ENCODE measurements around the gene SRPRB.

Gene SRPRB

DNA sequence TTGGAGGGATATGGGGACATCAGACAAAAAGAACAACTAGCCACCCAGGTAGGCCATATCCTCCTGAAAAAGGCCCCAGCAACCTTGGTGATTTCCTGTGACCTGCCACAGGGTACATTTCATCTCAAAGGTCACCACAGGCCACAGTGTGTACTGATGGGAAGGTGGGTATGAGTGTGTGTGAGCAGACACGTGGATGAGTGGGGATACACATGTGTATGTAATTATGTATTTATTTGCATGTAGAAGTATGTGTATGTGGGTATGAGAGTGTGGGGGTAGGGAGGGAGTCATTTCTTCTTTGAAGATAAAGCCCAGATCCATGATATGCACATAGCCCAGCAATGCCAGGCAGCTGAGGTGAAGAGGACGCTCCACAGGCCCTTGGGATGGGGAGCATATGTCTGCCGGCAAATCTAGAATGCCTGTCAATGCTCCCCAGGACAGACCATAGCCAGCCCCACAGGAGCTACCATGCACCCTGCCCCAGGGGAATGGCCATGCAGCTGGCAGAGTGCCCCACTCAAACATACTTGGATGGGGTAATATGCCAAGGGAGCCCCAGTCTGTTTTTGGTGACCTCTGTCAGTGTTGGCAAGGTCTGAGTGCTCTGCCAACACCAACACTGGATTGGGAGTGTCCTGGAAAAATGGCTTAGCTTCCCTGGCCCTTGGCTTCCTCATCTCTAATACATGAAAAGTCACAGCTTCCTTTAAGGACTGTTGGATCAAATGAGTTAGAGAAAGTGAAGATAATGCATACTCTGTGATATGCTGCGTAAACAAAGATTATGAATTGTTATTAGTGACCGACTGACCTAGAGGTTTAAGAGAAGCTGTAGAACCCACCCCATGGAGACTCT lies 47.7 kb downstream of the SRPRB start:
- TF ChIP-seq, protein P1, sequence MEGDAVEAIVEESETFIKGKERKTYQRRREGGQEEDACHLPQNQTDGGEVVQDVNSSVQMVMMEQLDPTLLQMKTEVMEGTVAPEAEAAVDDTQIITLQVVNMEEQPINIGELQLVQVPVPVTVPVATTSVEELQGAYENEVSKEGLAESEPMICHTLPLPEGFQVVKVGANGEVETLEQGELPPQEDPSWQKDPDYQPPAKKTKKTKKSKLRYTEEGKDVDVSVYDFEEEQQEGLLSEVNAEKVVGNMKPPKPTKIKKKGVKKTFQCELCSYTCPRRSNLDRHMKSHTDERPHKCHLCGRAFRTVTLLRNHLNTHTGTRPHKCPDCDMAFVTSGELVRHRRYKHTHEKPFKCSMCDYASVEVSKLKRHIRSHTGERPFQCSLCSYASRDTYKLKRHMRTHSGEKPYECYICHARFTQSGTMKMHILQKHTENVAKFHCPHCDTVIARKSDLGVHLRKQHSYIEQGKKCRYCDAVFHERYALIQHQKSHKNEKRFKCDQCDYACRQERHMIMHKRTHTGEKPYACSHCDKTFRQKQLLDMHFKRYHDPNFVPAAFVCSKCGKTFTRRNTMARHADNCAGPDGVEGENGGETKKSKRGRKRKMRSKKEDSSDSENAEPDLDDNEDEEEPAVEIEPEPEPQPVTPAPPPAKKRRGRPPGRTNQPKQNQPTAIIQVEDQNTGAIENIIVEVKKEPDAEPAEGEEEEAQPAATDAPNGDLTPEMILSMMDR (IDR thresholded peaks at IDR 0.05; ENCODE audit: borderline replicate concordance, insufficient read depth, low read depth, low read length) = no peak
- no peak overlapping the region for H3K4me3 ChIP-seq (ENCODE audit: low read depth, low read length)

DNA sequence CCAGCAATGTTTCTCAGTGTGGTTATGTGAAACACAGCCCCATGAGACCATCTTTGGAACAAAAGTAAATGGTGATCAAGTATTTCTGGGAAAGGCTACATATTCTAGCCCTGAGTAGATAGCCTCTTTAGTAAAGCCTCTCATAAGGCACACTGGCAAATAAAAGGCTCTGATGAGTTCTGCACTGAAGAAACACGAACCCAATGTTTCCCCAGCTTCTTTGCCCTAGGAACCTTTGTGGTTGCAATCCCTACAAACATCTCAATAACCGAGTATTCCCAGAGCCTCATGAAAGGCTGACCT lies 48.3 kb downstream of the SRPRB start:
- no peak overlapping the region for H3K4me3 ChIP-seq (ENCODE audit: low read depth, low read length)
- TF ChIP-seq, protein P1 (IDR thresholded peaks at IDR 0.05; ENCODE audit: borderline replicate concordance, insufficient read depth, low read depth, low read length) = no peak

DNA sequence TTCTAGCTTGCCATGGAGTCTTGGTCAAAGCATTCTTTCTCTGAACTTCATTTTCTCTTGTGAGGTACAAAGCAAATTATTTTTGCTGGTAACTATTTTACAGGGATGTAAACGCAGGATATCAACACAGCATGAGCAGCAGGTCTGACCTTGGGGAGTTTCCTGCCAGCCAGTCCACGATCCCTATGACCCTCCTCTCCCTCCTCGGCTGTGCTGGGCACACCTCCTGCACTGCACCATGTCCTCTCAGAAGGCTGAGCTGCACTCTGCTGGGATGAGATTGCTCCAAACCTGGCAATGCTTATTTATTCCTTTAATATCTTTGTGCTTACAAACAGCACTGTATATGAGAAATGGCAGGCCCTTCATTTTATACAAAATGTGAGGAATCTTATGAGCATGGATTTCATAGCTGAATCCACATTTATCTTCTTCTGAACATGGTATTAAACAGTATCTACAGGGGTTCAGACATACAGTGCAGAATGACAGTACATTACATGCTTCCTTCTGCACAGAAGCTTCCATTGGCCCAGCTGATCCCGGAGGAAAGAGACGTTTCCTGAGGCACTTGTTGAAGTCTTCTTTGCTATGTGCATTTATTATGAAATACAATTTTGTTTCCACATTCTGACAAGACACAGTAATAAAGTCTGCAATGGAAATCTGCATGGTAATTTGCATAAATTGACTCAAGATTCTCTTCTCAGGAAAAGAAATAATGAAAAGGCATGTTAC lies 48.8 kb downstream of the SRPRB start:
- H3K4me3 ChIP-seq (ENCODE audit: low read depth, low read length) = no peak overlapping the region
- TF ChIP-seq, protein P1 (IDR thresholded peaks at IDR 0.05; ENCODE audit: borderline replicate concordance, insufficient read depth, low read depth, low read length) = no peak

DNA sequence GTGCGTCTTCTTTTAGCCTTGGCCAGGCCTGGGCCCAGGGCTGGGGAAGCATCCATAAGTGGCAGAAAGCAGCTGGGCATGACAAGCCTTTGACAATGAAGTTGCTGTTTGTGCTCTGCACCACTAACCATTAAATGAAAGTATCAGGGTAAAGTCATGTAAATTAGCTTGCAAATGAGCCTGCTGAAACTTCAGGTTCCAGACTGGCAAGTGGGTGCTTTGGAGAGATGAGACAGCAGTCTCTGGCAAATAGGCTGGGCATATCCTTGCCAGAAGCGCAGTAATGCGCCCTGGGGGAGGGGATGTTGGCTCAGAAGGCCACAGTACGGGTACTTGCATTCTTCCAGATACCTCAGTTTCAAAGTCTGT lies 49.4 kb downstream of the SRPRB start:
- no peak overlapping the region for H3K4me3 ChIP-seq (ENCODE audit: low read depth, low read length)
- TF ChIP-seq, protein P1 (IDR thresholded peaks at IDR 0.05; ENCODE audit: borderline replicate concordance, insufficient read depth, low read depth, low read length) = no peak

DNA sequence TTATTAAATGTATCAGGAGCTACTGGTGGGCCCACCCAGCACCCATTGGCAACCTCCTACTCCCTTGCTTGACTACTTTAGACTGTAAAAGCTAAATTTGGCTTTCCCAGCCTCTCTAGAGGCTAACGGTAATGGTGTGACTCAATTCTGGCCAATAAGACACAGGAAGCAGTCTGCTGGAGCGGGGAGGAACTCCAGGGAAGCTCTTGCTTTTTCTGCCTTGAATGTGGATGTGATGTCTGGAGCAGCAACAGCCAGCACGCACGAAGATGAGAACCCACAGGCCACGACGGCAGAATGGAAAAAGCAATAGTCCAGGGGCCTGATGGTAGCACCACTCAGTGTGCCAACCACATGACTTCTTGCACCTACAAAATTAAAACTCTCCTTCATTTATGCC lies 50.2 kb downstream of the SRPRB start:
- TF ChIP-seq, protein P1 (IDR thresholded peaks at IDR 0.05; ENCODE audit: borderline replicate concordance, insufficient read depth, low read depth, low read length) = no peak
- no peak overlapping the region for H3K4me3 ChIP-seq (ENCODE audit: low read depth, low read length)

DNA sequence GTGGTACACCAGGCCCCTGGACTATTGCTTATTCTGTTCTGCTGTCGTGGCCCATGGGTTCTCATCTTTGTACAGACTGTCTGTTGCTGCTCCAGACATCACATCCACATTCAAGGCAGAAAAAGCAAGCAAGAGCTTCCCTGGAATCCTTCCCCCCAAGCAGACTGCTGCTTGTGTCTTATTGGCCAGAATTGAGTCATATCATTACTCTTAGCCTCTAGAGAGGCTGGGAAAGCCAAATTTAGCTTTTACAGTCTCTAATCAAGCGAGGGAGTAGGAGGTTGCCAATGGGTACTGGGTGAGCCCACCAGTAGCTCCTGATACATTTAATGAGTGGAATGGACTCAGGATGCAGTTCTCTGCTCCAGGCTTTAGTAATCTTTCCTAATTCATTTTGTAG lies 50.7 kb downstream of the SRPRB start:
- TF ChIP-seq, protein P1 (IDR thresholded peaks at IDR 0.05; ENCODE audit: borderline replicate concordance, insufficient read depth, low read depth, low read length) = no peak
- H3K4me3 ChIP-seq (ENCODE audit: low read depth, low read length) = no peak overlapping the region

DNA sequence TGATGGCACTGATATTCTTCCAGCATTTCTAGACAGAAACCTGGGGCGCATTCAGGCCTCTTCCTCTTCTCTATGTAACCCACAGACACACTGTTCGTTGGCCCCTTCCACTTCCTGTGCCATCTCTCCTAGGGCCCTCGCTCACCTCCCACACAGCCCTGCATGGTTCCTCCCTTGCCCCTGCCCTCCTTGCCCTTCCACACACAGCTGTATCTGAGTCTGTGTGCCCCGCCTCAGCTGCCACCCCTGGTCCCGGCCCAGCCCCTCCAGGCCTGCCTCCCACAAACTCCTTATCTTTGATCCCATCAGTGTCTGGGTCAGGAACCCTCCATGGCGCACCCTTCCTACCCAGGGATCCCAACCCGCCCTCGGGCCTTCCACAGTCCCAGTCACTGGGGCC lies 52.2 kb downstream of the SRPRB start:
- TF ChIP-seq, protein P1 (IDR thresholded peaks at IDR 0.05; ENCODE audit: borderline replicate concordance, insufficient read depth, low read depth, low read length) = no peak

More for the DNA sequence above, 52.2 kb downstream of the SRPRB start:
- H3K4me3 ChIP-seq (ENCODE audit: low read depth, low read length) = no peak overlapping the region

Data from GM12875 (cell line).